Stimulated activated CD4-positive, alpha-beta T cell treated with anti-CD3 and anti-CD28 coated beads, Interleukin-2, amount 100 ng/mL, for 24 hours (primary cell): Measurements from ENCODE around the gene FCRLA.
"Not testable (repeated sequence)": the region's sequence is repeated elsewhere in the genome, so short reads cannot be mapped to it uniquely, and the experiment has no call there.

Experiments used
- DNase-seq, 2 donors: peaks; one replicate each; pipeline ENCODE4 v3.0.0-alpha.2; 2020

Gene FCRLA

DNA sequence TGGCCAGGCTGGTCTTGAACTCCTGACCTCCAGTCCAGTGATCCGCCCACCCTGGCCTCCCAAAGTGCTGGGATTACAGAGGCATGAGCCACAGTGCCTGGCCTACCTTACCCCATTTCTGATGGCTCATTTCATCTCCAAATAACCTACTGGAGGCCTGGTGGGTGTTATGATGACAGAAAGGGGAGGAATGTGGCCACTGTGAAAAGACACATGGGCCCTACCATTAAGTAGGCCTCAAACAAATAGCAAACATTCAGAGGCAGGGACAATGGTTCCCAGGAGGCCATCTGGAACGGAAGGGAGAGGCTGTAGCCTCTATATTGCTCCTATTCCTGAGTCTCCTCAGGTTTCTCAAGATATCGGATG, 932 bp upstream of the FCRLA start:
- no peak for DNase-seq

DNA sequence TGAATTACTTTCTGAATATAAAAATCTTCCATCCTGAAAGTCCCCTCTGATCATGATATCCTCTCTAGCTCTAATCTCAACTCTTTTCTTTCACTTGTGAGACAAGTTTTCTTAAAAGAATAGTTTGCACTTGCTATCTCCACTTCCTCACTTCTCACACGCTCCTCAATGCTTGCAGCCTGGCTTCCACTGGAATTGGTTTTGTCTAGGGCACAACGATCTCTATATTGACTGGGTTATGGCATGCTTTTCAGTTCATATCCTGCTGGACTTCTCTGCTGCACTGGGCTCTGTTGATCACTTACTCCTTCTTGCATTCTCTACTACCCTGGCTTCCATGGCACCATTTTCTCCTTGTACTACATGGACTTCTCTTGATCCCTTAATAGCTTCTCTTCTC, 474 bp downstream of the FCRLA start:
- no peak for DNase-seq

DNA sequence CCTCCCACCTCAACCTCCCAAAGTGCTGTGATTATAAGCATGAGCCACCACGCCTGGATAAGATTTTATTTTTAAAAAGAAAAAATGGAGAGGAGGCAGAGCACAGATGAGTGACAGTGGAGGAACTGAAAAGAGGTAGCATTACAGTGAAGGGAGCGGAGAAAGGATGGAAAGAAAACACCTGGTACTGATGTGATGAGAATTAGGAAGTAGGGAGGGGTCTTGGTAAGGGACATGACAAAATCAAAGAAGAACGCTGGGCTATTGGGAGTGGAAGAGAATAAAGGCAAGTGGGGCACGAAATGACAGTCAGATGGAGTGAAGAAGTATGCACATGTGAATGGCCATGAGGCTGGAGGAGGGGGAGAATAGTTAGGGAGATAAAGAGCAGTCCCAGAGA, 2.3 kb downstream of the FCRLA start:
- no peak for DNase-seq

DNA sequence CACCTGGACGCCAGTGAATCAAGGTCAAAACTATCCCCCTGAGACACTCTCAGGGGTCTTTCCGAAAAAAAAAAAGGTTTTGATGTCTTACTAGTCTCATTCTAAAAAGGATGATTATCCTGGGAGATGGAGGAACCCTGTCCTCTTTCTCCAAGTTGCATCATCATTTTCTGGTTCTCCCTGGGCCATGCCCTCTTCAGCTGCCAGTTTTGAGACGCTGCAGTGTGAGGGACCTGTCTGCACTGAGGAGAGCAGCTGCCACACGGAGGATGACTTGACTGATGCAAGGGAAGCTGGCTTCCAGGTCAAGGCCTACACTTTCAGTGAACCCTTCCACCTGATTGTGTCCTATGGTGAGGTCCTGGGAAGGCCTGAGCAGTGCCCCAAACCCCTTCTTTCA, 3.5 kb downstream of the FCRLA start:
- no peak for DNase-seq

DNA sequence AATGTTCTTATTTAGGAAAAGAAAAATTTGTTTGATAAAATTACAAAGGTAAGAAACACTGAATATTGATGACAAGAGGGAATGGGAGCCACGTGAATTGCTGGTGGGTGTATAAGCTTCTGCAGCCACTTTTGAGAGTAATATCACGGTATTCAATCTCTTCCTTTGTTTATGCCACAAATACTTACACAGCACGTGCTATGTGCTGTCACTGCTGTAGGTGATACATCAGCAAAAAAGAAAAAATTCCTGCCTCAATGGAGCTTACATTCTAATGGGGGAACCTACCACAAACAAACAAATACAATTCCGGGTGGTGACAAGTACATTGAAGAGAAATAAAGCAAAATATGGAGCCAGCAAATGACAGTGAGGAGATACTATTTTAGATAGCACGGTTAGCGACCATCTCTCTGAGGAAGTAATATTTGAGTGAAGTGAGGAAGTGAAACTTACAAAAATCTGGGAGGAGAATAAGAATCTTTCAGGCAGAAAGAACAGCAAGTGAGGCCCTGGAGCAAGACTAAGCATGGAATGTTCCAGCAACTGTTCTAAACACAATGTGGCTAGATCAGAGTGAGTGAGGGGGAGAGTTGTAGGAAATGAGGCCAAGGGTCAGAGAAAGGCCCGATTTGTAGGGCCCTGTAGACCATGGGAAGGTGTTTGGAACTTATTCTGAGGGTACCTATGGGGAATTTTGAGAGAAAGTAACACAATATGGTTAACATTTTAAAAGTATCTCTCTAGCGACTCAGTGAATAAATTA, 11.7 kb downstream of the FCRLA start:
- DNase-seq, result no peak

DNA sequence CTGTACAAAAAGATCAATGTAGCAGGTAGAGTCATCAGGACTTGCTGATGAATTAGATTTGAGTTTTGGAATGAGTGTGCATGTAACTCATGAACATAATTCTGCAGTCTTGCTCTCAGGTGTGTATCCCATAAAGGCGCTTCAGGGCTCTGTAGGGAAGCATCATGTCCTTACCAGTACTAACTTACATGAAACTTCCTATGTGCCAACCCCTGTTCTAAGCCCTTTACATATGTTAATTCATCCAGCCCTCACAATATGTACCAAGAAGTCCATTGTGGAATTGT, 12.2 kb downstream of the FCRLA start:
- no peak for DNase-seq

DNA sequence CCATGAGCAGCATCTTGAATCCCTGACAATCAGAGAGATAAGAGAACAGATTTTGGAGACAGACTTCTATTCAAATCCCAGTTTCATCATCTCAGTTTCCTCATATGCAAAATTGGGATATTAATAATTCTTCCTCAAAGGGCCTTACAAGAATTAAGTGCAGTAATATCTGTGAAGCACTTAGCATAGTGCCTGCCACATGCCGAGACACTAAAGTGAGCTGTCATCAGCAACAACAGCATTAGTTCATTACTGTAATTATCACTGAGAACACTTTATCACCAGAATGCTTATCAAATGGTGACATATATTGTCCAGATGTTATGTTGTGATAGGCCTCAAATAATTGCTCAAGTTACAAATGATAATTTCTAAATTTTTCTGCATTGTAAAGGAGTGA, 13.4 kb downstream of the FCRLA start:
- DNase-seq, result no peak

DNA sequence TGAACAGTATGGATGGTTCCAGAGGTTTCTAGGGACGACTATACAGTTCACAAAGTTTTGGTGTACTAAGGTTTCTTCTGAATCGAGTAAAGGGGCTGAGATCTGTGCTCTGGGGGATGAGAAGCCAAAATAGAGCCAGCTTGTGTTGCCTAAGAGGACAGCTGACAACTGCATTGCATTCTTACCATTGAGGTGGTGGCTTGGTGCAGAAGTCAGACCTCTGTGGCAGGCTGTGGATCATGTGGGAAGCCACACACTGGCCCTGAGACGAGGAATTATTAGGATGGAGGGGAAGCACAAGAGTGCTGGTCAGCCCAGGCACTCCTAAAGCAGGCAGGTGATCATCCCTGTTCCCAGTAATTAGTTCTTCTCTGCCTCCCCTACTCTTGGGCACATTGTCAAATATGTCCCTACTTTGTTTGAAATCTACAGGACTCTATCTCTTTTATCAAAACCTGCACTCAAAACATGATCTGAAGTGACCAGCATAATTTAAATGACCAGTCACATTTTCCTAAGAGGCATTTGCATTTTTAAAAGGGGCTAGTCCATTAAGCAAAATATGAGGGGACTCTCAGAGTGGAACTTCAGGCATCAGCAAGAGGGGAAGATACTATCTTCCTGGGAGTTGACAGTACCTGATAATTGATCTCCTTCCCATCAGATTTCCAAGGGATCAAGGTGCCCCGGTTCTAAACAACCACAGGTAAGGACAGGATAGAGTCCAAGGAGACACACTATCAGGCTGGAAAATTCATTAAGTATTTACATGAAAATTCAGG, 14.1 kb downstream of the FCRLA start, which contains the start of gene FCRLB:
TSS of gene FCRLB (plus strand) at position 589 of the 782 bp plus-strand sequence. CDS start 1,129 bp downstream, outside the sequence.
- DNase-seq, result no peak

DNA sequence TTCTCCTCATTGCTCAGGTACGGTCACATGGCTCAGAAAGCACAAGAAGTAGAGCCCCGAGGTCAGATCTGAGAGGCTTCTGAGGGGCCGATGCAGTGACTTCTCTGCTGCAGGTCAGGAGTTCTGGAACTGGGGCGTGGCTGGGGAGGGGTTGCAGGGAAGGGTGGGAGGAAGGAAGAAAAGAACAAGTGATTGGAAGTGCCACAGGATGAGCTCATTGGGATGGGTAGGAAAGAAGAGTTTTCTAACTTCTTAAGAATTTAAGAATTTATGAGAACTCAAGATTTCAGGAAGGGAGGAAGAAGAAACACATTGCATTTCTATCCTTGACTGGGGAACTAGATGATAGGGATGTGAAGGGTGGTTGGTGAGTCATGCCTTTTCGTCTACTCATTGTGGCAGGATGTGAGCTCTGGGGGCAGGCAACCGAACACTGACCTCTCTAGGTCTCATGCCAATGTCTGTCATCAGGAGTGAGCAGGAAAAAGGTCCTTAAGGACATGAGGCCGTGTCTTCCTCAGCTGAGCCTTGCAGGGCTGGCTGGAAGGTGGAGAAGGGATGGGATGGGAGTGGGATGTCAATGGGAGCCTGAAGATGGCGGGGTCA, 14.8 kb downstream of the FCRLA start:
- DNase-seq, result no peak

DNA sequence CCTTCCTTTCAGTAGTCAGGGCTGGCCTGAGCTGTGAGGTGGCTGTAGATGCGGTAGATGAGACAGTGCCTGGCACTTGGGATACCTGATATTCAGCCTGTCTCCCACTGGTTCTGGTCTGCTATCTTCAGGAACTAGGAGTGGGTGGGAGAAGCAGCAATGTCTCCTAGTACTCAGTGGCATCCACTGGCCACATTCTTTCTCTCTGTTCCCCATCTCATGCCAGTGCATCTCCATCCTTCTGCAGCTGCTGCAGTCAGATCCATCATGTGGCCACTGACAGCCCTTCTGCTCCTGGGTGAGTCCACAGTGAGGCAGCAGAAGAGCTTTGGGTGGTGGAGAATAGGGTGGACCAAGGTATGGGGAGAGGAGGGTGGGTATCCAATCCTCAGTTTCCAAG, 15.4 kb downstream of the FCRLA start:
- DNase-seq, result no peak

DNA sequence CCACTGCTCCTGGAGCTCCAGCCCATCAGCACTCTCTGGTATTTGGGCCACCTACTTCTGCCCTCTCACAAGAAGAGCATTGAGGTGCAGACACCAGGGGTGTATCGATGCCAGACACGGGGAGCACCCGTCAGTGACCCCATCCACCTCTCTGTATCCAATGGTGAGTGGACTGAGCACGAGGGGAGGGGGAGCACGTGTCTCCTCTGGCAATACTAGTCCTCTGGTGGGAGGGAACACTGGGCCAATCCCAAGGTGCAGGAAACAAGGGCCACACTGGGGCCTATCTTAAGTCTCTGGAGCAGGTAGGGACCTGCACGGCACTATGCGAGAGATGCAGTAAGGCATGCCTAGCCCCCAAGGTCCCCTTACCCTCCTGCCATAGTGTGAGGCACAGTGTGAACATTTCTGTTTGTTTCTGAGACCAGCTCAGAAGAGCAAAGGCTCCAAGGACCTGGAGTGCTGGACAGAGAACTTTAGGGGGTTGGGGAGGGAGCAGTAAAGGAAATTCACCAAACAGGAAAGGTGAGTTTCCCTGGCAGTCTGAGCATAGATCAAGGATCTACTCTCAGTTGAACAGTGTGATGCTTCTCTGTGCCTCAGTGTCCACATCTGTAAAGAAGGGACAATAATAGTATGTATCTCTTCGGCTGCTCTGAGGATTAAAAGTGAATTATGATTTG, 16.6 kb downstream of the FCRLA start:
- DNase-seq, result no peak

DNA sequence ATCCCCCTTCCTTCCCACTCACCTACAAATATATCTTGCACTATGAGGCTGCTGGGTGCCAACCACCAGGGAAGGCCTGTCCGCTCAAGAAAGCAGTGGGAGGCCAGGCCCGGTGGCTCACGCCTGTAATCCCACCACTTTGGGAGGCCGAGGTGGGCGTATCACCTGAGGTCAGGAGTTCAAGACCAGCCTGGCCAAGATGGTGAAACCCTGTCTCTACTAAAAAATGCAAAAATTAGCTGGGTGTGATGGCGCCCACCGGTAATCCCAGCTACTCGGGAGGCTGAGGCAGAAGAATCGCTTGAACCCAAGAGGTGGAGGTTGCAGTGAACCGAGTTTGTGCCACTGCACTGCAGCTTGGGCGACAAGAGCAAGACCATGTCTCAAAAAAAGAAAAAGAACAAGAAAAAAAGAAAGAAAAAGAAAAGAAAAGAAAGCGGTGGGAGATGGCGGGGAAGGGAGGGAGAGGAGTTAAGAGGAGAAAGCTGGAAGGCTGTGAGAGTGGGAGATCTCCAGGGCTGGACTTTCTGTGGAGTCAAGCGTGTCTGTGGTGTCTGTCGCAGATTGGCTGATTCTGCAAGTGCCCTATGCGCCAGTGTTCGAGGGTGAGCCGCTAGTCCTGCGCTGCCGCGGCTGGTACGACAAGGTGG, 18.4 kb downstream of the FCRLA start:
- not testable (repeated sequence) for DNase-seq

DNA sequence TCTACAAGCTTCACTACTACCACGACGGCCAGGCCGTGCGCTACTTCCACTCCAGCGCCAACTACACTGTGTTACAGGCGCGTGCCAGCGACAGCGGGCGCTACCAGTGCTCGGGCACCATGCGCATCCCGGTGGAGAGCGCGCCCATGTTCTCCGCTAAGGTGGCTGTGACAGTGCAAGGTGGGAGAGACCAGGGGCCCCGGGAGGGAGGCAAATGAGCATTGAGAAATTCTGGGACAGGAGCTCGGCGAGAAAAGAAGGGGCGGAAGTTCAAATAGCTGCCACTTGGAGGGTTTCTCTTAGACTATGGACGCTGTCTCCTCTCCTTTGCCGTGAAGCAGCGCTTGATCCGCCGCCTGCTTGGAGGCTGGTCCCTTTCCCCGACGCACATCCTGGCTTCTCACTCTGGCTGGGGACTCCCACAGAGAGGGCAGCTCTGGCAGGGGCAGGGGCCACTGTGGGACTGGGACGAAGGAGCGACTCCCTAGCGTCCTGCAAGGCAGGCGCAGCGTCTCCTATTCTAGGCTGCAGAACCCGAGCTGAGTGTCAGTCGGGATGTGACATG, 19.0 kb downstream of the FCRLA start:
- DNase-seq, result peak; percentile 36 to 37

DNA sequence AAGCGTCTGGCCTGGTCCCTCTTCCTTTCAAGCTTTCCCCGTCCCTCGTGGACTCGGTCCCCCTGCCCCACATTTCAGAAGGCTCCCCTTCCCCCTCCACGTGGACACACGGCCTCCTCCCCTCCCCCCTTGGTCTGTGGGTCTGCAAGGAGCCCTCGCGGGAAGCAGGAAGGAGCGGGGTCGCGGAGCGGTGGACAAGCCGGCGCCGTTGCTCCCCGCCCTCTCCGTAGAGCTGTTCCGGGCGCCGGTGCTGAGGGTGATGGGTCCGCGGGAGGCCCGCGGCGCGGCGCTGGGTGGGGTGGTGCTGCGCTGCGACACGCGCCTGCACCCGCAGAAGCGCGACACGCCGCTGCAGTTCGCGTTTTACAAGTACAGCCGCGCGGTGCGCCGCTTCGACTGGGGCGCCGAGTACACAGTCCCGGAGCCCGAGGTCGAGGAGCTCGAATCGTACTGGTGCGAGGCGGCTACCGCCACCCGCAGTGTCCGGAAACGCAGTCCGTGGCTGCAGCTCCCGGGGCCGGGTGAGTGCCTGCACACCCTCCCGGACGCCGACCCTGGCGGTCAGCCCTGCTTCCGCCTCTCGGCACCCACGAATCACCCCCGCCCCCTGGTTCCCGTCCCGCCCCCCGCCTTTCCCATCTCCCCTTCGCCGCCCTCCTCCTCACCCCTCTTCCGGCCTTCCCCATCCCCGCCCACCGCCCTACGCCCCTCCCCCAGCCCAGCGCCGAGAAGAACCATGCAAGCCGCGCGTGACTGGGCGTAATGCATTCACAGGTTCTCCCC, 19.6 kb downstream of the FCRLA start:
- peak; percentile 69 to 70 for DNase-seq

DNA sequence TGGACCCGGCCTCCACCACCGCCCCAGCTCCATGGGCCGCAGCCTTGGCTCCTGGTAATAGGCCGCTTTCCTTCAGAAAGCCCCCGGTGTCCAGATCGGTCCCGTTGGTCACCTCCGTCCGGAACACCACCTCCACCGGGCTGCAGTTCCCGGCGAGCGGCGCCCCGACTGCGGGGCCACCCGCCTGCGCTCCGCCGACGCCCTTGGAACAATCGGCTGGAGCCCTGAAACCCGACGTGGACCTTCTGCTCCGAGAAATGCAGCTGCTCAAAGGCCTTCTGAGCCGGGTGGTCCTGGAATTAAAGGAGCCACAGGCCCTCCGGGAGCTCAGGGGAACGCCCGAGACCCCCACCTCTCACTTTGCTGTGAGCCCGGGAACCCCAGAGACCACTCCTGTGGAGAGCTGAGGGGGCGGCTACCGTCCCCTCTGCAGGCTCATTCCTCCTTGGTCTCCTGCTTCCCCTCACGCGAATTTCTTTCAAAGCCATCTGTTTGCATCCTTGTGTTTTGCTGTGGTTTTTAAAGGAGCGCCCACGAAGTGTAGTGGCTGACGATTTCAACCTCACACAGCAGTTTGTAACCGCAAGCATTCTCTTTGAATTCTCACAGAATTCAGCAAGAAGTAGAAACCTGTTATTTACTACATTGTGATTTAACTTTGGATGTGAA, 20.4 kb downstream of the FCRLA start:
- DNase-seq, result peak in 1 of 2 donors; percentile 34

DNA sequence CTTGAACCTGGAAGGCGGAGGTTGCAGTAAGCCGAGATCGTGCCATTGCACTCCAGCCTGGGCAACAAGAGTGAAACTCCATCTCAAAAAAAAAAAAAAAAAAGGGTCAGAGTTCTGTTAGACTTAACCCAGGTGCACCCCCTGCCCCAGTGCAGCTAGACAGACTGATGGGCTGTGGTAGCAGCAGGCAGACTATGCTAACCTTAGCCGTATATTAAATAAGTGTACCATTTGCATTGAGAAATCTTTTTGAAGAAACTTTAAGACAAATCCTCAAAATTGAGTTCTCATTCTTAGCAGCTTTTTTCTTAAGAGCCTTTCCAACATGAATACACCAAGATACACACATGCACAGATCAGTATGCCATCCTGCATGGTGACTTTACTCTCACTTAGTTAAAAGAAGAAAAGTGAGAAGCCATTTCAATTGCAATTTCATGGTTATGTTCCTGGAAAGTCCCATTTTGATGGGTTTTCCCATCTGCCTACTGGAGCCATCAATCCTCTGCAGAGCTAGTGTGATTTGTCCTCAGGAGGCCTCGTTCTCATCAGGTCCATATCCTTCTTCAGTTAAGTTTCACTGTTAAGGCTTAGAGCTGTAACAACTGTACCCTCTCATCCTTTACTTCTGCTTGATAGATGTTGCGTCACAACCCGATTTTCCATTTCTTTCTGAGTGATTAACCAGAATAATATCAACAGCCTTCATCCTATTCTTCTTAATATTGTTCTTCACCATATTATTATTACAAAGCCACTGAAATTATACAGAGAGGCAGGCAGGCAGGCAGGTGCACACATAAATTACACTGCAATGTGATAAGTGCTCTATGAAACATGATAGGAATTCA, 21.6 kb downstream of the FCRLA start:
- DNase-seq, result no peak

DNA sequence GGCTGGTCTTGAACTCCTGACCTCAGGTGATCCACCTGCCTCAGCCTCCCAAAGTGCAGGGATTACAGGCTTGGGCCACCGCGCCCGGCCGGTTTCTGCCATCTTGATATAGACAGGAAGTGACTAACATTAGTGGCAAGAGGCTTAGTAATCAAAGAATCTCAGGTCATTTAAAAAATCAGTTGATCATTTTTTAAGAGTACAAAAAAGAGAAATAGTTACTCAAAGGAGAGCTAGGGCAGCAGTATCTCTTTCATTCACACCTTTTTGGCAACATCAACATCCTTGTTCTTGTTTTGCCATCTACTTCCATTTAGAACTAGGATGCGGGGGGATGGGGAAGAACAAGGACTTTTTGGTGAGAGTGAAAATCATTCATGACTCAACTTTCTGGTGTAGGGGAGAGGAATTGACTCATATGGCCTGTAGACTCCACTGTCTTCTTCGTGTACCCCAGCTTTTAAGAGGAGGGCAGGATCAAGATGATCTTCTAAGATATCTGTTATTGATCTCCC, 23.1 kb downstream of the FCRLA start:
- DNase-seq, result peak; percentile 46 to 49

DNA sequence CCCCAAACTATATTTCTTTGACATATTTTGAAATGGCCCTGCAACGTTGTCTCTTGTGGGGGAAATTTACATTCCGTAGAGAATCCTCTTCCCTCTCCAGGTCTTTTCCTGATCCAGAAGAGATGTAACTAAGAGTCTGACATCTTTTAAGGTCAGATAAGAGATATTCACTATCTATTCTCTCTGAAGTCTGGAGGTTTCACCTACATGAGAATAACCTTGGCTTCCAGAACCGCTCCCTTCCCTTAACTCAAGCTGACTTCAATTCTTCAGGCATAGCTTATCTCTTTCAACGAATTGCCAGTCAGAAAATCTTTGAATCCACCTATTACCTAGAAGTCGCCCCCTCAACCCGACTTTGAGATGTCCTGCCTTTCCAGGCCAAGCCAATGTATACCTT, 24.2 kb downstream of the FCRLA start:
- no peak for DNase-seq

DNA sequence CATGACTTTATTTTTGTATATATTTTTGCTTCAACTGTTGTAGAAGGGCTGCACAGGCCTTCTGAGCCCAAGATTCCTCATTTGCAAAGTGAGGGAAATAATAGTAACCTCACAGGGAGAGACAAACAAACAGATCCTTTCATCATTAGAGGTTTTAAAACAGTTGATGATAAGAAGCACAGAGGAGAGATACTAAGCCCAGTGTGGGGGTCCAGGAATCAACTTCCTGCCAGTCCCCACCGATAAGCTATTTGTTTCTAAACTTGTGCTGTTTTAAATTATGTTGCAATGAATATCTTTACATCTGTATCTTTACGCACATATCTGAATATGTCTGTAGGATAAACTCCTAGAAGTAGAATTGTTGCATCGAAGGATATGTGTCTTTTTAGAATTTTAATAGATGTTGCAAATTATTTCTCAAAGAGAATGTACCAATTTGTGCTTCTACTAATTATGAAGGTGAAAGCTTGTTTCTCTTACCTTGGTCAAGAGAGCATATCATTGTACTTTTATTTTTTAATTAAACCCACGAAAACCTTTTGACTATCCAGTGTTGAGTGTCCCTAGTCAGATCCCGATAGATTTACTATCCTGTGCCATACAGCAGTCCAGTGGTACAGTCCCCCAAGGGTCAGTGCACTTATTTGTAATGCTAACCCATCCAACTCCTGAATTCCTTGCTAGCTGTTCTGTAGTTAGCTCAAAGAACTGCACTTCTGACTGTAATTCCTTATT, 25.1 kb downstream of the FCRLA start:
- no peak for DNase-seq
